Activated CD8-positive, alpha-beta memory T cell treated with anti-CD3 and anti-CD28 coated beads for 1 hour (primary cell): ENCODE data around the gene ATP6V0C.

Experiments
- DNase-seq, 2 donors: peaks; one replicate each; pipeline ENCODE4 v3.0.0-alpha.2; 2020; ENCODE audit warnings: low read depth in 1 of 2; ENCODE audit errors: extremely low read depth in 1 of 2

ATP6V0C gene

DNA sequence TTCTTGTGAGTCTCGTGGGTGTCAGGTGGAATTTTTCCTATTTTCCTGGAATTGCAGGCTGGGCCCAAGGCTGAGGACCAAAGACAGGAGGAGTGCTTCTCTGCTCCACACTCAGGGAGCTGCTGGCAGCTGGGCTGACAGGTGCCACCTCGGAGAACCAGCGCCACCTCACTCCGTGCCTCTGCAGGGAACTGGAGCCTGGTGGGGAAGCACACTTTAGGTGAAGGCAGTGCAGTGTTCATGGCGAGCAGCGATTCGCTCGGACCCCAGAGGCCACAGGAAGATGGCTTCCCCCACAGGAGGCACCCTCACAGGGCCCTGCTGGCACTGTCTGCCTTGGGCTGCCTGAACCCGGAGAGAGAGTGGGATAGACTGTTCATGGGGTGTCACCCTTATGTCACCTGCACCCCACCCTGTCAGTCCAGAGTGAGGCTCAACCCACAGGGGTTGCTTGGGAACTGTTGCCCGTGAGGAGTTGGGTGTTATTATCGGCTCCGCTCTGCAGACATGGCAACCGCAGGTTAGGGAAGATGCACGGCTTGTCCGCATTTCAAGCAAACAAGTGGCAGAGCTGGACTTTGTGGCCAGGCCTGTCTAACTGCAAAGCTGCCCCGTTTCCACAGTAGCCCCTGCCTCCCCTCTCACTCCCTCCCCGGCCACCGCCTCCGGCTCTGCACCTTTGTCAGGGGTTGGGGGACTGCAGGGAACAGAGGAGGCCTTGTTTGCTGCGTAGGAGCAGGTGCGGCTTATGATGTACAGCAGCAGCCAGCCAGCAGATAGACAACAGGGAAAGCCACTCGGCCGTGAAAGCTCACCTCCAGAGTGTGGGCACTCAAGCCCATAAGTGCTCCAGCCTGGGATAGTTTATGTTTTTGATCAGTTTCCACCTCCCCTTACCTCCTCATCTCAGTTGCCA is 23.3 kb upstream of the ATP6V0C start:
- no peak for DNase-seq

DNA sequence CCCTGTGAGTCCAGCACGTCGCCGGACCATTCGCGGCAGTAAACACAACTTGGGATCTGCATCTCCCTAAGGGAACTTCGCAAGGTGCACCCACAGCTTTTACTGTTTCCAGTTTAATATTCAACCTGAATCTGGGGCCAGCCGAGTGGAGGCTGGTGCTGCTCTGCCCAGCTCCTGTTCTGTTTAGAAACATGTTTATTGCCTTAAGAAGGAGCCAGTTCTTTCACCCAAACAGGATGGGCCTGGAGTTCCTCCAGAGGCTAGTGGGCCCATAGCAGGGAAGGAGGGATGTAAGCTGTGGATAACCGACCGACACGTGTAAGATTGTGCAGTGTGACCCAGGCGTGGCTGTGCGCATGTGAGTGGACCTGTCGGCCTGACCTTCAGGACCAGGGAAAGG is 21.5 kb upstream of the ATP6V0C start:
- no peak for DNase-seq

DNA sequence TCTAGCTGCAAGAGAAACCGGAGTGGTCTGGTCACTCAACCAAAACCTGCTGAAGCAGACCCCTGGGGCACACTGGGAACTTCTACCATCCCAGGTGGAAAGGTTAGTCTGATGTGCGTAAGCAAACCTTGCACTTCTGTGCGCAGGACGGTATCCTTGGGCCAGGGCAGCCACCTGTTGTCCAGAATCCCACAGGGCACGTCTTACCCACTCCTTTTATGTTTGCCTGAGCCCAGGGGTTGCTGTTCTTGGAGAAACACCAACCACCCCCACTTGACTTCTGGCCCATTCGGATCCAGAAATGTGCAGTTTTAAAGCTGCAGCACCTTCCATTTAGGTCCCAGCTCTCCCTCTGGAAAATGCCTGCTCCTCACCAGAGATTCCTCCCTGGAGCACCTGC is 20.1 kb upstream of the ATP6V0C start:
- DNase-seq = no peak

DNA sequence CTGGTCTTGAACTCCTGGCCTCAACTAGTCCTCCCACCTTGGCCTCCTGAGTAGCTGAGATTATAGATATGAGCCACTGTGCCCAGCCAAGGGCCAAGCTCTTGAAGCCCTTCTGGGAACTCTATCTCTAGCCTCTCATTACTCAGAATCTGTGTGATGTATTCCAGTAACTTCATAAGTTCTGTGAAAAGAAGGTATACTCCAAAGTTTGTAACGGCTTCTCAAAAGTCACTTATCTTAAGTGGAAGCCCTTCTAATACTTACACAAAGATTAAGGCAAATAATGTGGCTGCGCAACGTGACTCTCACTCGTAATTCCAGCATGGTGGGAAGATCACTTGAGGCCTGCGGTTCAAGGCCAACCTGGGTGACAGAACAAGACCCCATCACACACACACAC is 19.1 kb upstream of the ATP6V0C start:
- no peak for DNase-seq

DNA sequence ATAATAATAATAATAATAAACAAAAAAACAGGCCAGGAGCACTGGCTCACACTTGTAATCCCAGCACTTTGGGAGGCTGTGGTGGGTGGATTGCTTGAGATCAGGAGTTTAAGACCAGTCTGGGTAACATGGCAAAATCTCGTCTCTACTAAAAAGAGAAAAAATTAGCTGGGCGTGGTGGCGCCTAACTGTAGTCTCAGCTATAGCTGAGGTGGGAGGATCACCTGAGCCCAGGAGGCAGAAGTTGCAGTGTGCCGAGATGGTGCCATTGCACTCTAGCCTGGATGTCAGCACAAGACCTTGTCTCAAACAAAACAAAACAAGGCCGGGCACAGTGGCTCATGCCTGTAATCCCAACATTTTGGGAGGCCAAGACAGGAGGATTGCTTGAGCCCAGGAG is 18.7 kb upstream of the ATP6V0C start:
- DNase-seq = no peak

DNA sequence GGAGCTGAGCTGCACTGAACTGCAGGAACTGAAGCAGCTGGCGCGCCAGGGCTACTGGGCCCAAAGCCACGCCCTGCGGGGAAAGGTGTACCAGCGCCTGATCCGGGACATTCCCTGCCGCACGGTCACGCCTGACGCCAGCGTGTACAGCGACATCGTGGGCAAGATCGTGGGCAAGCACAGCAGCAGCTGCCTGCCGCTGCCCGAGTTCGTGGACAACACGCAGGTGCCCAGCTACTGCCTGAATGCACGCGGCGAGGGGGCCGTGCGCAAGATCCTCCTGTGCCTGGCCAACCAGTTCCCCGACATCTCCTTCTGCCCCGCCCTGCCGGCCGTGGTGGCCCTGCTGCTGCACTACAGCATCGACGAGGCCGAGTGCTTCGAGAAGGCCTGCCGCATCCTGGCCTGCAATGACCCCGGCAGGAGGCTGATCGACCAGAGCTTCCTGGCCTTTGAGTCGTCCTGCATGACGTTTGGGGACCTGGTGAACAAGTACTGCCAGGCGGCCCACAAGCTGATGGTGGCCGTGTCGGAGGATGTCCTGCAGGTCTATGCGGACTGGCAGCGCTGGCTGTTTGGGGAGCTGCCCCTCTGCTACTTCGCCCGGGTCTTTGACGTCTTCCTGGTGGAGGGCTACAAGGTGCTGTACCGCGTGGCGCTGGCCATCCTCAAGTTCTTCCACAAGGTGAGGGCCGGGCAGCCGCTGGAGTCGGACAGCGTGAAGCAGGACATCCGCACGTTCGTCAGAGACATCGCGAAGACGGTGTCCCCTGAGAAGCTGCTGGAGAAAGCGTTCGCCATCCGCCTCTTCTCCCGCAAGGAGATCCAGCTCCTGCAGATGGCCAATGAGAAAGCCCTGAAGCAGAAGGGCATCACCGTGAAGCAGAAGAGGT is 17.3 kb upstream of the ATP6V0C start:
- no peak for DNase-seq

DNA sequence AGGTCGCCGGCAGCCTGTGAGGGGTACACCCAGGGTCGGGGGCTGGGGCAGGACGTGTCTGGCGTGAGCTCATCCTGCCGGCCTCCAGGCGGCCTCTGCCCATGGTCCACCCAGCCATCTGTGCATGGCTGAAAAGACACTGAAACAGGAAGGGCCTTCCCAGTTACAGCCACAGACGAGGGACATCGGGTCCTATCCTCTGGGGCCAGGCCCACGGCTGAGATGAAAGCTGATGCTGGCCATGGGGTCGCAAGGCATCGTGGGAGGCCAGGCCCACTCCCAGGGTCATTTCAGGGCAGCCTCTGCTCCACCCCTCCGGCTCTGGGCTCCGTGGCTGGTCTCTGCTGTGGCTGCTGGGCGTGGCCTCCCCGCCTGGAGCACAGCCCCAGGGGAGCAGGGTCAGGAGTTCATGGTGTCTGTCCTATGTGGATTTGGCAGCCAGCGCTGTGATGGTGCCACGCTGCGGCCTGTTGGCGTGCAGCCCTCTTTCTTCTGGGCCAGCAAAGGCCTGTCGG is 16.6 kb upstream of the ATP6V0C start:
- DNase-seq = no peak

DNA sequence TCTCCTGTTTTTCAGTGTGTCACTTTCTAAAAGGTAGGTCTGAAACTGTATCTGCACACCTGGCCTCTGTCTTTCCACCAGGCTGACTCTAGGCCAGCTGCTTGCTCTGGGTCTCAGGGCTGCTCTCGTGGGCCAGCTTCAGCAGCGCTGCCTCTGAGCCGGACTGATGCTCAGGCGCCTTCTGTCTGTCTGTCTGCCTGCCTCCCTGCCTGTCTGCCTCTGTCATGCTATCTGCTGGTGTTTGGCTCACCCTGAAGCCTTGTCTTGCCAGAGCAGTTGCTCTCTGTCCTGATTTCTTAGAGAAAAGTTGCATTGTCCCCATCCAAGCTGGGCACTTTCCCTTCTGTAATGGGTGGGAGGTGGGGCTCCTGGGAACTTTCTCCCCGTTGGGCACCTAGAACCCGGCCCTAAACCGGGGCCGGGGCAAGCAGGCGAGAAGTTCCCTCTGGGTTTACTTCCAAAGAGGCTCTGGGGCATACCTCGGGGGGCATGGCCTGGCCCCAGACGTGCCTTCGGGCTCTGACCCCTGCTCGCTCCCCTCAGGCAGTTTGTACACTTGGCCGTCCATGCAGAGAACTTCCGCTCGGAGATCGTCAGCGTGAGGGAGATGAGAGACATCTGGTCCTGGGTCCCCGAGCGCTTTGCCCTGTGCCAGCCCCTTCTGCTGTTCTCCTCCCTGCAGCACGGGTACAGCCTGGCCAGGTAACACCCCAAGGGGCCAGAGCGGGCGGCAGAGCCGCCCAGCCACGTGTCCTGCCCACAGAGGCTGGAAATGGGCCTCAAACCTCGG is 15.9 kb upstream of the ATP6V0C start:
- no peak for DNase-seq

DNA sequence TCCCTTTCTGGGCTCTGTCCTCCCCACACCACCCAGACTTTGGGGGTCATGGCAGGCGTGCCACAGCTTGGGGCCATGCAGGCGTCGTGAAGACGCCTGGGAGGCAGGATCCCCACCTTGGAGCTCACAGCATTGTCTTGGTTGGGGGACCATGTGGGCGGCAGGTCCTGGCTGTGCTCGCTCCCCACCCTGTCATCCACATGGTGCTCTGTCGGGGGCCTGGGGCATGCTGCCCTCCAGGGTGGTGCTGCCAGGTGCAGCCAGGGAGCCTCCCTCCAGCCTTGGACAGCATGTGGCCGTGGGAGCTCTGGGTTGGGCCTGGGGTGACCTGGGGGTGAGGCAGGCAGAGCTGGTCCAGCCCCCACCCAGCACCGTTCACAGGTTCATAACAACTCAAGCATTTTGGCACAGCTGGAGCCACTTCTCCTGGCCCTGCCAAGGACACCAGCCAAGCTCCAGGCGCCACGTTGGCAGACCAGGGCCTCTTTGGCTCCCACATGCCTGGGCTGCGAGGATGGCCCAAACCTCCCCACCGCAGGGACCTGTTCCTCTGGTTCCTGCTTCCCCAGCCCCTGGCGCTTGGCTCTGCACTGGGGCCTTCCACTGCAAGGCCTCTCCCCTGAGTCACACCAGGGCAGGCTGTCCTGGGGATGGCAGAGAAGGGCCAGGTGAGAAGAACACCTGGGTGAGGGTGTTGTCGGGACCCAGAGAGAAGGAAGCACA is 15.1 kb upstream of the ATP6V0C start:
- no peak for DNase-seq

DNA sequence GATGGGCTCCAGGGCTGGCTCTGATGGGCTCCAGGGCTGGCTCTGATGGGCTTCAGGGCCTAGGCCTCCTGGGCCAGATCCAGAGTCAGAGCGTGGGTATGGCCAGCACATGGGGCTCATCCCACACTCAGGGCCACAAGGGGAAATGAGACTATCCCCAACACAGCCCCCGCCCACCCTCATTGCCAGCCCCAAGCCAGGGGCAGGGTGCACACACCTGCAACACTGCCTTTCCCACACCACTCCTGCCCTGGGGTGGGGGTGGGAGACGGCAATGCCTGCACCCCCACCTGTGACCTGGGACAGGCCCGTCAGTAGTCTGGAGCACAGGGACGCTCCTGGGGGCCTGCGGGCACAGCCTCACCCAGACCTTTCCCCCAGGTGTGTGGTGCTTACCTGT is 14.3 kb upstream of the ATP6V0C start:
- no peak for DNase-seq

DNA sequence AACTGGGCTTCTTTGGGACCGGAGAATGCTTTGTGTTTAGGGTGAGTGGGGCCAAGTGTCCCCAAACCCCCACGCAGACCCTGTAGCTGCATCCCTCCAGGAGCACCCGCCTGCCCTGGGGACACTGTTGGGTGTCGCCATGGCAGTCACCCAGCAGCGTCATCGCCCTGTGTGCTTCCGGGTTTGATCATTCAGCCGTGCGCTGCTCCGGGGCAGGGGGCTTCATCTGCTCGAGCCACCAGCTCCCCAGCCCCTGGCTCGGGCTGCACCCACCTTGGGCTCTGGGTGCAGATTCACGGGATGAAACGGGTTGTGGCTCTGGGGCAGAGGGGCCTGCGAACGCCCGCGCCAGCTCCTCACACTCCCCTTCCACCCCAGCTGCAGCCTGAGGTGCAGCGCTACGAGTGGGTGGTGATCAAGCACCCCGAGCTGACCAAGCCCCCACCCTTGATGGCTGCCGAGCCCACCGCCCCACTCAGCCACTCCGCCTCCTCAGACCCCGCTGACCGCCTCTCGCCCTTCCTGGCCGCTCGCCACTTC is 13.8 kb upstream of the ATP6V0C start:
- DNase-seq = no peak

DNA sequence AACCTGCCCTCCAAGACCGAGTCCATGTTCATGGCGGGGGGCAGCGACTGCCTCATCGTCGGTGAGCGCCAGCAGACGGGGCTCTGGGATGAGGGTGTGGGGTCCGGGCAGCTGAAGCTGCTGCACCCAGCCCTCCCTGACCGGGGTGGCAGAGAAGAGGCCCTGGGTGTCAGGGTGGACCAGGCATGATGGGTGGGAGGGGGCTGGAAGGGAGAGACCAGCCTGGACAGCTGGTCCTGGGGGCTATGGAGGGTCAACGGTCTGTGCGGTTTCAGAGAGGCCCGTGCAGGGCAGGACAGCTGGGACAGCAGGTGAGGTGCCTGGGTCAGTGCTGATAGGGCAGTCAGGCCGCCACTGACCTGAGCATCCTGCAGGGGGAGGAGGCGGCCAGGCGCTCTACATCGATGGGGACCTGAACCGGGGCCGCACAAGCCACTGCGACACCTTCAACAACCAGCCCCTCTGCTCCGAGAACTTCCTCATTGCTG is 13.3 kb upstream of the ATP6V0C start:
- DNase-seq = no peak

DNA sequence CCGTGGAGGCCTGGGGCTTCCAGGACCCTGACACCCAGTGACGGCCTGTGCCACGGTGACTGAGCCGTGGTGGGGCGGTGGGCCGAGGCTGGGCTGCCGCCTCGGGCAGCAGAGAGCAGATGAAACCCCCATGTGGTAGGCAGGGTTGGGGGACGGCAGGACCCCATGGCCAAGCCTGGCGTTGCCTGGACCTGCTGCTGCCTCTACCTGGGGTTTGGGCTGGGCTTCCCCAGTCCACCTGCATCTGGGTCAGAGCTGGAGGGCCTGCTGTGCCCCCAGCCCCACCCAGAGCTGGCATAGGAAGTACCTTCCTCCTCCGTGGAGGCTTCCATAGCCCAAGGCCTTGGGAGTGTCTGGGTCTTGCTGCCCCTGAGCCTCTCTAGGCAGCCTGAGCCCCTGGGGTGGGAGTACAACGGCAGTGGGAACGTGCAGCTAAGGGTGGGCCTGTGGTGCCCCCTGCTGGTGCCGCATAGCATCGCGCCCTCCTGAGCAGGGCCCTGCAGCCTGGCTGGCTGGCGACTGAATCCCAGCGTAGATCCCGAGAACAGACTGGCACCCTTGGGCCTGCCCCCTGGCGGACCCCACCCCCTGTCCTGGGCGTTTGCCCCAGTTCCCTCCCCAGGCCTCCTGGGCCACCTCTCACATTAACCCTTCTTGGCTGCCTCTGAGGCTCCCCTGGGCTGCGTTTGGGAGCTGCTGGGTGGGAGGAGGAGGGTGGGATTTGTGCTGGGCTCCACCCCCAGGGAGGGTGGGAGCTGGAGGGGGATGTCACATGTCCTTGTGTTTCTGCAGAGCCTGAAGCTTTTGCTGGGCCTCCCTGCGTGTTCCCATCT is 12.6 kb upstream of the ATP6V0C start:
- DNase-seq = peak; percentile 46 to 61

DNA sequence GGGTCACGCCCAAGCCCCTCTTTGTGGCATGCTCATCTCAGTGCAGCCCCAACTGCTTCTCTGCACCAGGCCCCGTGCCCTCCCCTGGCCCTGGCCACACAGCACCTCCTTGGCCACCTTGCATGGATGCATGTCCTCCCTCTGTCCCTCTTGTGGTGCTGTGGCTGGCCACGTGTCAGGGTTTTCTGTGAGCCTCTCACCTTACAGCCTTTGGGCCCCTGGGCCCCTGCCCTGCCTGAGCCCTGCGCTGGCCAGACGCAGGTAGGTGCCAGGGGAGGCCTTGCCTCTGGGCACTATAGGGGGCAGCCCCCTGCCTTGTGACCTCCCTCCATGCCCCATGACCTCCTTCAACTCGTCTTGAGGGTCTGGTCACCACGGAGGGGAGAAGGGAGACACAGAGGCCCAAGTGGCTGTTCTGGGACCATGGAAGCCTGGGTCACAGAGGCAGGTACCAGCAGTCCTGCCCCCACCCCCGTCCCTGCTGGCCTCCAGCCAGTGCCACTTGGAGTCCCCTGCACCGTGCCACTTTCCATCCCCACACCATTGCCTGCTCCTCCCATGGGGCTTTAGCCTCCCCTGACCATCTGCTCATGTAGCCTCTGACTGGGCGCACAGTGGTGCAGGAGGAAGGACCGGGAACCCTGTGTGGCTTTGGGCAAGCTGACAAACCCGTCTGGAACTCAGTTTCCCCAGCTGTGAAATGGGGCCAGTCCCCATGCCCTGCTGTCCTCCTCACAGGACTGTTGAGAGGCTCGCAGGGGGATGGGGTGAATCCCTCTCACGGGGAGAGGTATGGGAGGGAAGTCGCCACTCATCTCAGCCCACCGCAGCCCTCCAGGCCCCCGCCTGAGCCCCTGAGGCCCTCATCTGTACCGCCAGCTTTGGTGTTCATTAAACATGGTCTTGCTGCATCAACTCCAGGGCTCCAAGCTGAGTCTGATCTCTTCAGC is 11.5 kb upstream of the ATP6V0C start:
- no peak for DNase-seq

DNA sequence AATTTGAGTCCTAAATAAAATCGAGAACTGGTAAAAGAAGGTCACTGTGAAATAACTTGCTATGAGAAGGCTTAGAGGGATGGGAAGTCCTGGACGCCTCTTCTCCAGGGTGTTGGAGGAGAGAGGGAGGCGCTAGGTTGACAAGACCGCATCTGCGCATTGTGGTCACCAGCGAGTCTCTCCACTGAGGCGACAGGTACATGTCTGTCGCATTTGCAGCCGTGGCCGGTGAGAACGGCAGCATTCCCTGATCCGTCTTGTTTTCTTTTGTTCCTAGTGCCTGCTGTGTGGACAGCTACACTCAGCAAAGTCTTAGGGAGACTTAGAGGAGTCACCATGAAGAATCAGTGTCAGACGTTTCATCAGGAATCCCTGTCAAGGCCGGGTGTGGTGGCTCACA is 8.1 kb upstream of the ATP6V0C start:
- no peak for DNase-seq

DNA sequence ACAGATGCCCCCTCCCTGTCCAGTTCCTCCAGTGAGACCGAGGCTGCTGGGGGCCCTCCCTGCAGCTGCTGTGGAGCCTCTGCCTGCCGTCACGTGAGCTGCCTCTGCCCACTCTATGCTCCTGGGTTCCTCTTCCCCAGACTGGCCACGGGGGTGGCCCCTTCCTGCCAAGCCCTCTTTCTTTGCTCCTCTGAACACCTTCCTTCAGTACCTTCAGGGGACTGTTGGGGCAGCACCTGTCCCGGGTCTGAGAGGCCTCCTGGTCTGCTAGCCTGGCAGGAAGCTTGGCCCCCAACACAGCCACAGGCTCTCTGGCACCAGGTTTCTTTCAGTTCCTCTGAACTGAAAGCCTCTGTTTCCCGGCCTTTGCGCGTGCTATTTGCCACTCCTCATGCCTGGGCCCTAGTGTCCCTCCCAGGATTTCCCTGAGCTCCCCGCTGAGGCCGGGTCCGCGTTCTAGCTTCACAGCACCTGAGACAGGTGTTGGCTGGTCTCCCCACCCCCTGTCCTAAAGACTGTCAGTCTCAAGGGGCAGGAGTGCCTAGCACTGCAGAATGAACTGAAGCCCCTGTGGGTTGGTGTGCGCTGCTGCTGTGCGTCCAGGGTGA is 6.6 kb upstream of the ATP6V0C start:
- DNase-seq = no peak

DNA sequence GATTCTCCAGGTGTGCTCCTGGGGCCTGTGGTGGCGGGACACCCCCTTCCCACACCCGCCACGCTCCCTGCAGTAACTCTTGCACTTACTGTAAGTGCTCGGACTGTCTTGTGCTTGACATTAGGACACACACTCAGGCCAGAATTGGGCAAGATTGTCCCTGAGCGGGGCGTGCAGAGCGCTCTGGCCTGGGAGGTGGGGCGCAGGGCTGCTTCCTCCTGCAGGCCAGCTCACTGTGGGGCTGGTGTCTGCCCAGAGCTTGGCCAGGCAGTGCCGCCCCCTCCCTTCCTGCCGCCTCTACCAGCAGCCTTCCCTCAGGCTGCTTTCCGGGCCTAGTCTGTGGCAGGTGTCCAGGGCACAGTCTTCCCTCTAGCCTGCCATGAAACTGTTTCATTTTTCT is 6.1 kb upstream of the ATP6V0C start:
- no peak for DNase-seq
